Kidney (tissue), 14 donors: ENCODE results near the gene PHYHIPL. TPM values are rescaled to one million over a fixed set of nuclear protein-coding genes. Genes with fewer than 3 reads are reported as not detected.

Experiments
- DNase-seq, 5 donors: peaks; one replicate each; pipeline ENCODE4 v3.0.0-alpha.2; 2013 to 2020
- FAIRE-seq: peaks from 2 replicates; lab custom pipeline; 2012; peaks lifted over from hg19 to GRCh38; lab: Jason Lieb, UNC
- H3K27ac ChIP-seq, 2 donors: one replicate each; pipeline ENCODE4 v1.7.0; 2013; ENCODE audit warnings: low read depth in 2 of 2, low read length in 2 of 2, inconsistent platforms in 1 of 2
- H3K27me3 ChIP-seq: one replicate; pipeline ENCODE4 v1.7.1; 2013; ENCODE audit warnings: low read length, inconsistent platforms; ENCODE audit not compliant: control insufficient read depth, insufficient read depth
- H3K36me3 ChIP-seq, 3 donors: one replicate each; pipeline versions ENCODE4 v1.7.0 to v1.7.1; 2013; ENCODE audit warnings: low read length in 3 of 3, control low read depth in 1 of 3, inconsistent platforms in 1 of 3; ENCODE audit not compliant: insufficient read depth in 3 of 3, control insufficient read depth in 2 of 3
- H3K4me1 ChIP-seq, 3 donors: one replicate each; pipeline versions ENCODE4 v1.7.0 to v1.7.1; 2013; ENCODE audit warnings: low read length in 3 of 3, inconsistent platforms in 1 of 3, low read depth in 1 of 3; ENCODE audit not compliant: control insufficient read depth in 2 of 3, insufficient read depth in 2 of 3
- H3K4me3 ChIP-seq, 3 donors: one replicate each; pipeline versions ENCODE4 v1.7.0 to v1.8.1; 2013; ENCODE audit warnings: low read length in 3 of 3, control low read depth in 1 of 3, inconsistent platforms in 1 of 3
- H3K9ac ChIP-seq, 3 donors: one replicate each; pipeline versions ENCODE4 v1.7.0 to v1.7.1; 2013; ENCODE audit warnings: low read length in 3 of 3, control low read depth in 1 of 3, inconsistent platforms in 1 of 3
- H3K9me3 ChIP-seq, 3 donors: one replicate each; pipeline versions ENCODE4 v1.7.0 to v1.7.1; 2013; ENCODE audit warnings: low read length in 3 of 3, control low read depth in 1 of 3, inconsistent platforms in 1 of 3; ENCODE audit not compliant: control insufficient read depth in 2 of 3, insufficient read depth in 1 of 3
- intact Hi-C: fragments of 100-400 bp; cut with DNase I; formaldehyde crosslinking; loops from one replicate; pipeline ENCODE4 v1.11.1; 2022
- polyA plus RNA-seq: library from polyadenylated mRNA; stranded (reverse); fragments of 350-450 nt; fragmentation: Illumina TruSeq; extraction: RNeasy Lipid Tissue Mini Kit (QIAGEN cat#74804); gene quantifications from one replicate; pipeline ENCODE4 v1.2.3, GENCODE V29; 2014; ENCODE audit warnings: low read depth, low replicate concordance; ENCODE audit not compliant: insufficient read depth
- total RNA-seq: library from RNA; stranded (reverse); fragmentation: NEBNext Ultra II Directional; extraction: Animal tissue kit (Norgen Biotek cat#: 25700); gene quantifications from one replicate; pipeline ENCODE4 v1.2.1, GENCODE V29; 2021
- TF ChIP-seq, protein P1 (sequence below): IDR thresholded peaks from 3 replicates; pipeline ENCODE4 v1.5.1; 2012; ENCODE audit warnings: mild to moderate bottlenecking, moderate library complexity, borderline replicate concordance; ENCODE audit not compliant: insufficient read depth; ENCODE audit errors: extremely low read depth
- donor health status: control.
- donor health status: control.
- donor health status: control.
- donor health status: control.
- donor health status: control.
- donor health status: DM: yes; HTN: yes; CAD: no.
- donor health status: Normal renal cell carcinoma (clear cell type).

PHYHIPL gene
- total and polyA plus RNA-seq, 2 donors from 2014 or later, result 12.0 to 19.2 TPM

DNA sequence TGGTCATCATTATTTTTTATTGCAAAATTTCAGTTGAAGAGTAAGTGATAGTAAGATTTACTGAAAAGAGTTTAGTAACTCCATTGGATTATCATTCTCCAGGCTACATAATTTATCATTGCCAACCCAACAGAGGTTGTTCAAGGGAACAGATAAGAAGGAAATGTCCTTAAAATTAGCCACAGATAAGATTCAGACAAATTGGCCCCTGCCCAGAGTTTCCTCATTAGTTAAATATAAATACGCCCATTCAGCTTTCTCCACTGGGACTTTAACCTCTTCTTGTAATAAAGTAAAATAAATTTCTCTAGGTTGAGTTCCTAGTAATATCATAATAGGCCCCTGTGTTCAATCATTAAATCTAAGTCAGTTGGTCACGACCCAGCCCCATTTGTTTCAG lies 27.7 kb upstream of the PHYHIPL start:
- intact Hi-C loops, result no loop called here
- TF ChIP-seq, protein P1, sequence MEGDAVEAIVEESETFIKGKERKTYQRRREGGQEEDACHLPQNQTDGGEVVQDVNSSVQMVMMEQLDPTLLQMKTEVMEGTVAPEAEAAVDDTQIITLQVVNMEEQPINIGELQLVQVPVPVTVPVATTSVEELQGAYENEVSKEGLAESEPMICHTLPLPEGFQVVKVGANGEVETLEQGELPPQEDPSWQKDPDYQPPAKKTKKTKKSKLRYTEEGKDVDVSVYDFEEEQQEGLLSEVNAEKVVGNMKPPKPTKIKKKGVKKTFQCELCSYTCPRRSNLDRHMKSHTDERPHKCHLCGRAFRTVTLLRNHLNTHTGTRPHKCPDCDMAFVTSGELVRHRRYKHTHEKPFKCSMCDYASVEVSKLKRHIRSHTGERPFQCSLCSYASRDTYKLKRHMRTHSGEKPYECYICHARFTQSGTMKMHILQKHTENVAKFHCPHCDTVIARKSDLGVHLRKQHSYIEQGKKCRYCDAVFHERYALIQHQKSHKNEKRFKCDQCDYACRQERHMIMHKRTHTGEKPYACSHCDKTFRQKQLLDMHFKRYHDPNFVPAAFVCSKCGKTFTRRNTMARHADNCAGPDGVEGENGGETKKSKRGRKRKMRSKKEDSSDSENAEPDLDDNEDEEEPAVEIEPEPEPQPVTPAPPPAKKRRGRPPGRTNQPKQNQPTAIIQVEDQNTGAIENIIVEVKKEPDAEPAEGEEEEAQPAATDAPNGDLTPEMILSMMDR, result no peak
- FAIRE-seq, result peak; percentile 29

DNA sequence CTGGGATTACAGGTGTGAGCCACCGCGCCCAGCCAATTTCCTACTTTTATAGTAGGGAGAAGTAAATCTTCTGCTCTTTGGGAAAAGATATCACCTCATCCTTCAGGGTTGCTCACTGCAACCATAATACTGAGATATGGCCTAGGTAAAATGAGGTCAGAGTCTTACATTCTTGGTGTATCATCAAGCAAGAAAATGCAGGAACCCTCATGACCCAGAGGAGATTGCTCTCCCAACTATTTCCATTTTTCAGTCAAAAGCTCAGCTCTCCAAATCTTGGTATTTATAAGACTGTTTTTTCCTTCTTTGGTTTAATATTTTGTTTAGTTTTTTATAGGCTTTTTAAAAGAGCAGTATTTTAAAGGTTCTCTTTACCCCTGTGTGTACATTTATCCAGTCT lies 20.9 kb upstream of the PHYHIPL start:
- H3K4me1 ChIP-seq, result no peaks in the 10 kb centered on the region
- TF ChIP-seq, protein P1, result no peak
- no peak overlapping the region for H3K4me3 ChIP-seq
- no peak overlapping the region for H3K27ac ChIP-seq
- no peaks in the 10 kb centered on the region for H3K36me3 ChIP-seq
- DNase-seq (no peak), FAIRE-seq (no peak)
- no peaks in the 10 kb centered on the region for H3K9me3 ChIP-seq
- no peaks in the 10 kb centered on the region for H3K27me3 ChIP-seq
- H3K9ac ChIP-seq, result no peak overlapping the region
- intact Hi-C loops, result no loop called here

More for the DNA sequence above, 27.7 kb upstream of the PHYHIPL start:
- no peaks in the 10 kb centered on the region for H3K27me3 ChIP-seq
- H3K27ac ChIP-seq, result no peak overlapping the region
- no peak overlapping the region for H3K9ac ChIP-seq
- DNase-seq, result no peak
- no peaks in the 10 kb centered on the region for H3K9me3 ChIP-seq
- H3K4me3 ChIP-seq, result no peak overlapping the region
- no peaks in the 10 kb centered on the region for H3K36me3 ChIP-seq
- no peaks in the 10 kb centered on the region for H3K4me1 ChIP-seq

DNA sequence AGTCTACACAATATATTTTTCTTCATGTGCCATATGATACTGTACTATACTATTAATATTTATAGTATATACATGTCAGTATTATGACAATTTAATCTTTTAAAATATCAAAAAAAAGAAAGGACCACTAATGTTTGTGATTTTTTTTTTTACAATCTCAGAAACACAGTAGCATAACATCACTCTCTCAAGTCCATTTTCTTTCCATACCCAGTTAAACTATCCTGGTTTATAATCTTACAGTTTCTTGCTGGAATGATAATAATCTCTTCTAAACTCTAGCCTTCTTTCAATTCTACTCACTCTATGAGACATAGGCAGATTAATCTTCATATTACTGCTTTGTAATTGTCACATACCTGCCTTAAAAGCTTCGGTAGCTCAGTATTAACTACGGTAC lies 8.9 kb upstream of the PHYHIPL start:
- Histone ChIP-seq H3K4me3 (no peak overlapping the region), H3K9ac (no peak overlapping the region)

More for the DNA sequence above, 8.9 kb upstream of the PHYHIPL start:
- Histone ChIP-seq H3K9me3 (peaks cover 0 to 4% (median 0%) of the 10 kb centered on the region in 3 donors), H3K36me3 (no peaks in the 10 kb centered on the region), H3K27me3 (no peaks in the 10 kb centered on the region), H3K4me1 (no peaks in the 10 kb centered on the region), H3K27ac (no peak overlapping the region)
- TF ChIP-seq, protein P1, result no peak
- intact Hi-C loops, result no loop called here
- FAIRE-seq (no peak), DNase-seq (no peak)
